Astrocyte (in vitro differentiated cells and primary cell): ENCODE data around the gene ZNF556. TPM values are rescaled to one million over a fixed set of nuclear protein-coding genes. Genes with fewer than 3 reads are reported as not detected.
"Not testable (repeated sequence)": the region's sequence is repeated elsewhere in the genome, so short reads cannot be mapped to it uniquely, and the experiment has no call there.

Source experiments
- DNase-seq: peaks from one replicate; pipeline ENCODE4 v3.0.0-alpha.2; 2010; ENCODE audit warnings: low read depth
- FAIRE-seq: peaks from 2 replicates; lab custom pipeline; 2011; peaks lifted over from hg19 to GRCh38; lab: Jason Lieb, UNC
- H2AFZ ChIP-seq: 2 replicates; pipeline ENCODE4 v1.6.0; 2012; ENCODE audit warnings: low read depth, low read length, inconsistent platforms
- H3K27ac ChIP-seq: 2 replicates; pipeline ENCODE4 v1.5.1; 2011; ENCODE audit warnings: low read depth, low read length, inconsistent platforms
- H3K27me3 ChIP-seq: 2 replicates; pipeline ENCODE4 v1.6.0; 2011; ENCODE audit warnings: low read length, inconsistent platforms; ENCODE audit not compliant: insufficient read depth
- H3K36me3 ChIP-seq: 2 replicates; pipeline ENCODE4 v1.5.1; 2011; ENCODE audit warnings: low read length, inconsistent platforms; ENCODE audit not compliant: insufficient read depth
- H3K4me1 ChIP-seq: 2 replicates; pipeline ENCODE4 v1.5.1; 2011; ENCODE audit warnings: low read length, inconsistent platforms; ENCODE audit not compliant: insufficient read depth
- H3K4me2 ChIP-seq: 2 replicates; pipeline ENCODE4 v1.6.0; 2012; ENCODE audit warnings: low read length, inconsistent platforms
- H3K4me3 ChIP-seq: 2 replicates; pipeline ENCODE4 v1.5.1; 2011; ENCODE audit warnings: low read depth, mild to moderate bottlenecking, low read length, inconsistent platforms; ENCODE audit not compliant: insufficient read depth
- H3K79me2 ChIP-seq: 2 replicates; pipeline ENCODE4 v1.6.0; 2012; ENCODE audit warnings: mild to moderate bottlenecking, low read length, inconsistent platforms; ENCODE audit not compliant: insufficient read depth
- H3K9ac ChIP-seq: 2 replicates; pipeline ENCODE4 v1.6.0; 2012; ENCODE audit warnings: mild to moderate bottlenecking, low read length, inconsistent platforms
- H3K9me3 ChIP-seq: 2 replicates; pipeline ENCODE4 v1.5.1; 2012; ENCODE audit warnings: low read depth, mild to moderate bottlenecking, low read length, inconsistent platforms; ENCODE audit not compliant: insufficient read depth
- H4K20me1 ChIP-seq: 2 replicates; pipeline ENCODE4 v1.6.0; 2012; ENCODE audit warnings: low read length, inconsistent platforms; ENCODE audit not compliant: insufficient read depth
- H3K27ac Mint-ChIP-seq: one replicate; pipeline ENCODE4 v1.8.0; 2021; ENCODE audit warnings: mild to moderate bottlenecking, mixed read lengths; ENCODE audit not compliant: unreplicated experiment
- H3K27me3 Mint-ChIP-seq: one replicate; pipeline ENCODE4 v1.8.0; 2021; ENCODE audit warnings: low read depth, mixed read lengths; ENCODE audit not compliant: unreplicated experiment
- H3K36me3 Mint-ChIP-seq: one replicate; pipeline ENCODE4 v1.8.0; 2021; ENCODE audit warnings: low read depth, mixed read lengths; ENCODE audit not compliant: unreplicated experiment
- H3K4me1 Mint-ChIP-seq: one replicate; pipeline ENCODE4 v1.8.0; 2021; ENCODE audit warnings: low read depth, mixed read lengths; ENCODE audit not compliant: unreplicated experiment
- H3K4me3 Mint-ChIP-seq: one replicate; pipeline ENCODE4 v1.8.0; 2021; ENCODE audit warnings: mild to moderate bottlenecking, moderate library complexity, mixed read lengths; ENCODE audit not compliant: unreplicated experiment
- H3K9me3 Mint-ChIP-seq: one replicate; pipeline ENCODE4 v1.8.0; 2021; ENCODE audit warnings: mild to moderate bottlenecking, mixed read lengths; ENCODE audit not compliant: unreplicated experiment
- EZH2 ChIP-seq: IDR thresholded peaks from 2 replicates; pipeline ENCODE4 v1.6.1; 2012; ENCODE audit warnings: mild to moderate bottlenecking, low read length, inconsistent platforms; ENCODE audit not compliant: insufficient read depth
- total RNA-seq: library from RNA; stranded (reverse); gene quantifications from 2 replicates; pipeline ENCODE4 v1.2.1, GENCODE V29; 2021
- TF ChIP-seq, protein P1 (sequence below): IDR thresholded peaks from 2 replicates; pipeline ENCODE4 v1.5.1; 2011; ENCODE audit warnings: low read depth, mild to moderate bottlenecking, inconsistent platforms, low read length, moderate library complexity; ENCODE audit not compliant: insufficient read depth

Gene ZNF556
- total RNA-seq, 1 donor from 2014 or later = not detected

GRCh38 chr19:2885736-2886135 is 18.6 kb downstream of the ZNF556 start:
- no peaks in the 10 kb centered on the region for H3K4me1 Mint-ChIP-seq
- Histone ChIP-seq H3K79me2 (no peaks in the 10 kb centered on the region), H3K9me3 (no peaks in the 10 kb centered on the region), H3K9ac (no peak overlapping the region), H3K27me3 (no peaks in the 10 kb centered on the region), H2AFZ (no peak overlapping the region), H3K36me3 (no peaks in the 10 kb centered on the region), H3K4me1 (no peaks in the 10 kb centered on the region), H4K20me1 (no peaks in the 10 kb centered on the region), H3K27ac (no peak overlapping the region), H3K4me2 (no peak overlapping the region), H3K4me3 (no peak overlapping the region)
- H3K36me3 Mint-ChIP-seq = peaks cover 2% of the 10 kb centered on the region
- DNase-seq (no peak), FAIRE-seq (no peak)
- no peak for TF ChIP-seq EZH2
- TF ChIP-seq, protein P1, sequence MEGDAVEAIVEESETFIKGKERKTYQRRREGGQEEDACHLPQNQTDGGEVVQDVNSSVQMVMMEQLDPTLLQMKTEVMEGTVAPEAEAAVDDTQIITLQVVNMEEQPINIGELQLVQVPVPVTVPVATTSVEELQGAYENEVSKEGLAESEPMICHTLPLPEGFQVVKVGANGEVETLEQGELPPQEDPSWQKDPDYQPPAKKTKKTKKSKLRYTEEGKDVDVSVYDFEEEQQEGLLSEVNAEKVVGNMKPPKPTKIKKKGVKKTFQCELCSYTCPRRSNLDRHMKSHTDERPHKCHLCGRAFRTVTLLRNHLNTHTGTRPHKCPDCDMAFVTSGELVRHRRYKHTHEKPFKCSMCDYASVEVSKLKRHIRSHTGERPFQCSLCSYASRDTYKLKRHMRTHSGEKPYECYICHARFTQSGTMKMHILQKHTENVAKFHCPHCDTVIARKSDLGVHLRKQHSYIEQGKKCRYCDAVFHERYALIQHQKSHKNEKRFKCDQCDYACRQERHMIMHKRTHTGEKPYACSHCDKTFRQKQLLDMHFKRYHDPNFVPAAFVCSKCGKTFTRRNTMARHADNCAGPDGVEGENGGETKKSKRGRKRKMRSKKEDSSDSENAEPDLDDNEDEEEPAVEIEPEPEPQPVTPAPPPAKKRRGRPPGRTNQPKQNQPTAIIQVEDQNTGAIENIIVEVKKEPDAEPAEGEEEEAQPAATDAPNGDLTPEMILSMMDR = no peak
- no peaks in the 10 kb centered on the region for H3K27me3 Mint-ChIP-seq
- H3K27ac Mint-ChIP-seq = no peak overlapping the region
- no peak overlapping the region for H3K4me3 Mint-ChIP-seq
- peaks cover 7% of the 10 kb centered on the region for H3K9me3 Mint-ChIP-seq

- Histone ChIP-seq H3K27ac (no peak overlapping the region), H3K79me2 (no peaks in the 10 kb centered on the region), H3K36me3 (no peaks in the 10 kb centered on the region), H3K9me3 (no peaks in the 10 kb centered on the region), H3K27me3 (no peaks in the 10 kb centered on the region), H4K20me1 (no peaks in the 10 kb centered on the region), H3K4me2 (no peak overlapping the region), H2AFZ (peak overlapping the region; percentile 59), H3K4me1 (no peaks in the 10 kb centered on the region), H3K4me3 (no peak overlapping the region), H3K9ac (no peak overlapping the region)
- TF ChIP-seq, protein P1 = peak; percentile 70
- no peak for TF ChIP-seq EZH2
- Mint-ChIP-seq H3K9me3 (peaks cover 7% of the 10 kb centered on the region), H3K4me1 (no peaks in the 10 kb centered on the region), H3K27ac (no peak overlapping the region), H3K27me3 (peaks cover 4% of the 10 kb centered on the region), H3K36me3 (peaks cover 2% of the 10 kb centered on the region), H3K4me3 (no peak overlapping the region)
- DNase-seq (peak; percentile 32), FAIRE-seq (no peak)
Observed at GRCh38 chr19:2887391-2887914, 20.3 kb downstream of the ZNF556 start.

DNA sequence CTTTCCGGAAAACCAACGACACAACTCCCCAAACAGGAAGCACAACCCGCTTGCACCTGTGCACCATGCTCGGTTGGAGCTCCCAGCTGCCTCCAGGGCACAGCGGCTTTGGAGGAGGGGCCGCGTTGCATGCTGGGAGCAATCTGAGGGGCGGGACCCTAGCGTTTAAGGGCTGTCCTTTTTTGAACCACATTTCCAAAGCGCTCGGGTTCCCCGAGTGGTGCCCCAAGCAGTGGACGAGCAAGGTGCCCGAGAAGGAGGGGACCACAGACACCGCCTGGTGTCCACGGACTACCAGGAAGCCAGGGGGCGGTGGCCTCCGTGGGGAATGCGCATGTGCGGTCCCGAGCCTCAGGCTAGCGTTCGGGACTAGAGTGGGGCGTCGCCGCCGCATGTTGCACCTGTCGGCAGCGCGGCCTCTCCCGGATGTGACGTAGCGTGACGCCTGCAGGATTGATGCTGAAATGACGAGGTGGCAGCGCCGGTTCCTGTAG is 21.6 kb downstream of the ZNF556 start:
- Mint-ChIP-seq H3K9me3 (peaks cover 6% of the 10 kb centered on the region), H3K4me3 (no peak overlapping the region), H3K36me3 (no peaks in the 10 kb centered on the region), H3K27me3 (peaks cover 6% of the 10 kb centered on the region), H3K27ac (no peak overlapping the region), H3K4me1 (no peaks in the 10 kb centered on the region)
- no peaks in the 10 kb centered on the region for H3K27me3 ChIP-seq
- H3K9ac ChIP-seq = no peak overlapping the region
- H3K36me3 ChIP-seq = no peaks in the 10 kb centered on the region
- H3K27ac ChIP-seq = no peak overlapping the region
- no peak overlapping the region for H3K4me2 ChIP-seq
- H2AFZ ChIP-seq = no peak overlapping the region
- no peaks in the 10 kb centered on the region for H3K9me3 ChIP-seq
- FAIRE-seq (no peak), DNase-seq (no peak)
- H3K79me2 ChIP-seq = no peaks in the 10 kb centered on the region
- TF ChIP-seq, protein P1 = no peak
- no peak for TF ChIP-seq EZH2
- H4K20me1 ChIP-seq = no peaks in the 10 kb centered on the region
- no peaks in the 10 kb centered on the region for H3K4me1 ChIP-seq
- H3K4me3 ChIP-seq = no peak overlapping the region

DNA sequence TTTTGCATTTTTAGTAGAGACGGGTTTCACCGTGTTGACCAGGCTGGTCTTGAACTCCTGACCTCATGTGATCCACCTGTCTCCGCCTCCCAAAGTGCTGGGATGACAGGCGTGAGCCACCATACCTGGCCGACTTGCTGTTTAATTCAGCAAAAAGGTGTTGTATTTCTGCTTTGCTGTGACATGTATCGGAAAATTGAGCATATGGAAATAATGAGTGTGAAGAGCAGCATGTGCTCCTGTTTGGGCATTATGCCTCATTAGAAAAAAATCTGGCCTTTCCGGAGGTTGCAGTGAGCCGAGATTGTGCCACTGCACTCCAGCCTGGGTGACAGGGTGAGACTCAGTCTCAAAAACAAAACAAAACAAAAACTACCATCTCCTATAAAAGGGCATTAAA is 23.4 kb downstream of the ZNF556 start:
- DNase-seq, H3K4me3 ChIP-seq, FAIRE-seq, H3K4me1 ChIP-seq, H2AFZ ChIP-seq, H3K27ac ChIP-seq, H4K20me1 ChIP-seq, H3K4me3 Mint-ChIP-seq, H3K79me2 ChIP-seq, H3K9me3 ChIP-seq, H3K27me3 Mint-ChIP-seq, H3K27me3 ChIP-seq, H3K4me2 ChIP-seq, H3K36me3 ChIP-seq, H3K9ac ChIP-seq, H3K36me3 Mint-ChIP-seq, H3K27ac Mint-ChIP-seq, H3K4me1 Mint-ChIP-seq: not testable (repeated sequence)
- H3K9me3 Mint-ChIP-seq = peaks cover 11% of the 10 kb centered on the region
